OCI-LY1 (cell line): Measurements from ENCODE around the gene AFDN.

Experiments used
- H2AFZ ChIP-seq: fragments of 200-600 bp; sonication (generic), shearing (Covaris generic); 2 replicates; pipeline ENCODE4 v1.6.0; 2014; ENCODE audit warnings: antibody characterized with exemption, mild to moderate bottlenecking, low read length
- H3F3A ChIP-seq: fragments of 200-600 bp; sonication (generic), shearing (Covaris generic); 2 replicates; pipeline ENCODE4 v1.6.0; 2014; ENCODE audit warnings: mild to moderate bottlenecking, antibody characterized with exemption, low read length, moderate library complexity; ENCODE audit not compliant: insufficient read depth
- H3K27ac ChIP-seq: fragments of 200-600 bp; sonication (generic); 2 replicates; pipeline ENCODE4 v1.5.1; 2014; ENCODE audit warnings: low read length, mixed run types, mild to moderate bottlenecking, low read depth; ENCODE audit not compliant: poor library complexity, severe bottlenecking
- H3K27me3 ChIP-seq: fragments of 200-600 bp; sonication (generic); 2 replicates; pipeline ENCODE4 v1.6.0; 2014; ENCODE audit warnings: antibody characterized with exemption, mild to moderate bottlenecking, low read length, moderate library complexity; ENCODE audit not compliant: insufficient read depth
- H3K36me3 ChIP-seq: fragments of 200-600 bp; sonication (generic); 2 replicates; pipeline ENCODE4 v1.6.1; 2014; ENCODE audit warnings: mild to moderate bottlenecking, antibody characterized with exemption, low read length, moderate library complexity, mixed read lengths; ENCODE audit not compliant: insufficient read depth
- H3K4me1 ChIP-seq: fragments of 200-600 bp; sonication (generic); 2 replicates; pipeline ENCODE4 v1.5.1; 2014; ENCODE audit warnings: mild to moderate bottlenecking, low read length, moderate library complexity; ENCODE audit not compliant: insufficient read depth, severe bottlenecking
- H3K4me2 ChIP-seq: fragments of 200-600 bp; sonication (generic), shearing (Covaris generic); 2 replicates; pipeline ENCODE4 v1.6.1; 2014; ENCODE audit warnings: low read length
- H3K4me3 ChIP-seq: fragments of 200-600 bp; sonication (generic); 2 replicates; pipeline ENCODE4 v1.5.1; 2014; ENCODE audit warnings: low read length, low read depth, mild to moderate bottlenecking, mixed read lengths; ENCODE audit not compliant: poor library complexity, severe bottlenecking
- H3K79me2 ChIP-seq: fragments of 200-600 bp; shearing (Covaris generic); 2 replicates; pipeline ENCODE4 v1.6.1; 2016; ENCODE audit warnings: mixed run types, low read length, mixed read lengths; ENCODE audit not compliant: insufficient read depth
- H3K9ac ChIP-seq: fragments of 200-600 bp; sonication (generic), shearing (Covaris generic); 2 replicates; pipeline ENCODE4 v1.6.1; 2014; ENCODE audit warnings: mild to moderate bottlenecking, low read length, mixed read lengths
- H3K9me2 ChIP-seq: fragments of 200-600 bp; sonication (generic), shearing (Covaris generic); 2 replicates; pipeline ENCODE4 v1.6.1; 2014; ENCODE audit warnings: low read depth, mild to moderate bottlenecking, low read length, mixed read lengths
- H3K9me3 ChIP-seq: fragments of 200-600 bp; shearing (Covaris generic); 2 replicates; pipeline ENCODE4 v1.6.1; 2014; ENCODE audit warnings: low read length, mixed read lengths
- H4K20me1 ChIP-seq: fragments of 200-600 bp; sonication (generic), shearing (Covaris generic); 2 replicates; pipeline ENCODE4 v1.6.0; 2016; ENCODE audit warnings: mild to moderate bottlenecking, low read length; ENCODE audit not compliant: insufficient read depth
- CTCF ChIP-seq: fragments of 200-600 bp; sonication (generic), shearing (Covaris generic); IDR thresholded peaks from 2 replicates; pipeline ENCODE4 v1.5.1; 2017; ENCODE audit warnings: mild to moderate bottlenecking, antibody characterized with exemption, low read length, moderate library complexity, mixed read lengths
- EZH2 ChIP-seq: fragments of 200-600 bp; sonication (generic), shearing (Covaris generic); IDR thresholded peaks from 2 replicates; pipeline ENCODE4 v1.8.0; 2017; ENCODE audit warnings: borderline replicate concordance, mixed run types, mild to moderate bottlenecking, antibody characterized with exemption, low read length, moderate library complexity, mixed read lengths

Gene AFDN

GRCh38 chr6:167879612-167880011, 52.9 kb downstream of the AFDN start:
- Histone ChIP-seq H3K4me1 (no peaks in the 10 kb centered on the region), H3K27me3 (no peaks in the 10 kb centered on the region), H2AFZ (no peak overlapping the region), H3F3A (no peaks in the 10 kb centered on the region), H3K4me2 (no peak overlapping the region), H3K36me3 (no peaks in the 10 kb centered on the region), H3K27ac (no peak overlapping the region), H4K20me1 (no peaks in the 10 kb centered on the region), H3K9ac (no peak overlapping the region), H3K4me3 (no peak overlapping the region), H3K9me2 (no peaks in the 10 kb centered on the region), H3K9me3 (no peaks in the 10 kb centered on the region), H3K79me2 (no peaks in the 10 kb centered on the region)
- TF ChIP-seq CTCF: no peak

GRCh38 chr6:167881327-167881726, 54.6 kb downstream of the AFDN start:
- Histone ChIP-seq H3K4me2 (no peak overlapping the region), H3K9me3 (no peaks in the 10 kb centered on the region), H4K20me1 (no peaks in the 10 kb centered on the region), H3K4me3 (no peak overlapping the region), H3K9ac (no peak overlapping the region), H3K9me2 (no peaks in the 10 kb centered on the region), H3K36me3 (no peaks in the 10 kb centered on the region), H3K27ac (no peak overlapping the region), H3K27me3 (no peaks in the 10 kb centered on the region), H2AFZ (no peak overlapping the region), H3K79me2 (no peaks in the 10 kb centered on the region), H3F3A (no peaks in the 10 kb centered on the region), H3K4me1 (no peaks in the 10 kb centered on the region)
- TF ChIP-seq EZH2 (no peak), CTCF (no peak)

GRCh38 chr6:167882244-167882643, 55.5 kb downstream of the AFDN start:
- H3K9me2 ChIP-seq: no peaks in the 10 kb centered on the region
- H3F3A ChIP-seq: no peaks in the 10 kb centered on the region
- H2AFZ ChIP-seq: no peak overlapping the region
- no peak overlapping the region for H3K4me2 ChIP-seq
- H3K9me3 ChIP-seq: no peaks in the 10 kb centered on the region
- no peak overlapping the region for H3K27ac ChIP-seq
- H3K27me3 ChIP-seq: no peaks in the 10 kb centered on the region
- TF ChIP-seq EZH2: no peak
- TF ChIP-seq CTCF: no peak
- H4K20me1 ChIP-seq: no peaks in the 10 kb centered on the region
- no peaks in the 10 kb centered on the region for H3K79me2 ChIP-seq
- no peaks in the 10 kb centered on the region for H3K4me1 ChIP-seq
- no peaks in the 10 kb centered on the region for H3K36me3 ChIP-seq
- H3K4me3 ChIP-seq: no peak overlapping the region
- no peak overlapping the region for H3K9ac ChIP-seq
